Bronchial epithelial cell (primary cell): ENCODE data around the gene SULT4A1. TPM values are rescaled to one million over a fixed set of nuclear protein-coding genes. Genes with fewer than 3 reads are reported as not detected.
"Not testable (repeated sequence)": the region's sequence is repeated elsewhere in the genome, so short reads cannot be mapped to it uniquely, and the experiment has no call there.

Experiments used
- DNase-seq: peaks from one replicate; pipeline ENCODE4 v3.0.0-alpha.2; 2010; ENCODE audit warnings: low read depth
- FAIRE-seq: peaks from 2 replicates; lab custom pipeline; 2011; peaks lifted over from hg19 to GRCh38; lab: Jason Lieb, UNC
- H3K27me3 ChIP-seq: 2 replicates; pipeline ENCODE4 v1.5.1; 2011; ENCODE audit warnings: low read length; ENCODE audit not compliant: control insufficient read depth, insufficient read depth
- H3K36me3 ChIP-seq: 2 replicates; pipeline ENCODE4 v1.5.1; 2011; ENCODE audit warnings: low read length; ENCODE audit not compliant: control insufficient read depth, insufficient read depth
- H3K4me3 ChIP-seq: 2 replicates; pipeline ENCODE4 v1.5.1; 2011; ENCODE audit warnings: mild to moderate bottlenecking, low read depth, low read length, control low read depth
- CTCF ChIP-seq: IDR thresholded peaks from 2 replicates; pipeline ENCODE4 v1.5.1; 2011; ENCODE audit warnings: mild to moderate bottlenecking, moderate library complexity, low read length, control low read depth, inconsistent platforms; ENCODE audit not compliant: insufficient read depth, severe bottlenecking
- total RNA-seq: library from RNA; depleted of rRNA; stranded (reverse); fragments of >200 nt; gene quantifications from 2 replicates; pipeline ENCODE4 v1.2.1, GENCODE V29; 2014

SULT4A1 gene
- total RNA-seq, 1 donor from 2014 or later, result under 0.01 TPM

- no peaks in the 10 kb centered on the region for H3K36me3 ChIP-seq
- DNase-seq (no peak), FAIRE-seq (no peak)
- no peak for TF ChIP-seq CTCF
- H3K27me3 ChIP-seq, result peaks cover 1% of the 10 kb centered on the region
- H3K4me3 ChIP-seq, result no peak overlapping the region
These were observed 14.7 kb upstream of the SULT4A1 start for GRCh38 chr22:43876866-43877509.

- no peak overlapping the region for H3K4me3 ChIP-seq
- no peak for TF ChIP-seq CTCF
- DNase-seq (no peak), FAIRE-seq (no peak)
- H3K36me3 ChIP-seq, result no peaks in the 10 kb centered on the region
- H3K27me3 ChIP-seq, result no peaks in the 10 kb centered on the region
These were observed 7.5 kb upstream of the SULT4A1 start for GRCh38 chr22:43869799-43870198.

- H3K27me3 ChIP-seq, H3K36me3 ChIP-seq, FAIRE-seq, H3K4me3 ChIP-seq, DNase-seq: not testable (repeated sequence)
These were observed 6.7 kb upstream of the SULT4A1 start for GRCh38 chr22:43869001-43869400.

GRCh38 chr22:43867839-43868635 is 5.7 kb upstream of the SULT4A1 start:
- no peak overlapping the region for H3K4me3 ChIP-seq
- DNase-seq (peak; percentile 38), FAIRE-seq (peak; percentile 13)
- no peak for TF ChIP-seq CTCF
- no peaks in the 10 kb centered on the region for H3K27me3 ChIP-seq
- no peaks in the 10 kb centered on the region for H3K36me3 ChIP-seq

GRCh38 chr22:43862882-43863202 is 529 bp upstream of the SULT4A1 start:
- peak overlapping the region; percentile 23 for H3K4me3 ChIP-seq
- FAIRE-seq, result no peak

More at GRCh38 chr22:43862882-43863202, 529 bp upstream of the SULT4A1 start:
- TF ChIP-seq CTCF, result no peak
- Histone ChIP-seq H3K36me3 (no peaks in the 10 kb centered on the region), H3K27me3 (peaks cover 8% of the 10 kb centered on the region)
- DNase-seq, result no peak
